Measurements from ENCODE around the gene LCA5.

DNA sequence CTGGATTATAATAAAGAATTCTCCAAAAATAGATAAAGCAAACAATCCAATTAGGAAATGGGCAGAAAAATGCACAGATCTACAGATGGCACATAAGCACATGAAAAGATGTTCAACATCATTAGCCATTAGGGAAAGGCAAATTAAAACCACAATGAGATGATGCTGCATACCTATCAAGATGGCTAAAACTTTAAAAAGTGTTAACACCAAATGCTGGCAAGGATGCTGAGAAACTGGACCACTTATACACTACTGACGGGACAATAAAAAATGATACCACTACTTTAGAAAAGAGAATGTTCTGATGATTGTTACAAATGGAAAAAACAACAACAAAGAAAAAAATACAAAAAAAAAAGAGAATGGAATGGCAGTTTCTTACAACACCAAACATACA, 26.5 kb downstream of the LCA5 start:
- TF ChIP-seq, protein P1, sequence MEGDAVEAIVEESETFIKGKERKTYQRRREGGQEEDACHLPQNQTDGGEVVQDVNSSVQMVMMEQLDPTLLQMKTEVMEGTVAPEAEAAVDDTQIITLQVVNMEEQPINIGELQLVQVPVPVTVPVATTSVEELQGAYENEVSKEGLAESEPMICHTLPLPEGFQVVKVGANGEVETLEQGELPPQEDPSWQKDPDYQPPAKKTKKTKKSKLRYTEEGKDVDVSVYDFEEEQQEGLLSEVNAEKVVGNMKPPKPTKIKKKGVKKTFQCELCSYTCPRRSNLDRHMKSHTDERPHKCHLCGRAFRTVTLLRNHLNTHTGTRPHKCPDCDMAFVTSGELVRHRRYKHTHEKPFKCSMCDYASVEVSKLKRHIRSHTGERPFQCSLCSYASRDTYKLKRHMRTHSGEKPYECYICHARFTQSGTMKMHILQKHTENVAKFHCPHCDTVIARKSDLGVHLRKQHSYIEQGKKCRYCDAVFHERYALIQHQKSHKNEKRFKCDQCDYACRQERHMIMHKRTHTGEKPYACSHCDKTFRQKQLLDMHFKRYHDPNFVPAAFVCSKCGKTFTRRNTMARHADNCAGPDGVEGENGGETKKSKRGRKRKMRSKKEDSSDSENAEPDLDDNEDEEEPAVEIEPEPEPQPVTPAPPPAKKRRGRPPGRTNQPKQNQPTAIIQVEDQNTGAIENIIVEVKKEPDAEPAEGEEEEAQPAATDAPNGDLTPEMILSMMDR (IDR thresholded peaks at IDR 0.05; ENCODE audit: low read depth, low read length) = no peak
- TF ChIP-seq EZH2phosphoT487 (IDR thresholded peaks at IDR 0.05; ENCODE audit: low read depth) = no peak
